Activated CD8-positive, alpha-beta T cell treated with anti-CD3 and anti-CD28 coated beads, Interleukin-2, amount 10 ng/mL, durations not matched to agents 7 days and 5 days (primary cell): ENCODE data around the gene PDGFD. TPM values are rescaled to one million over a fixed set of nuclear protein-coding genes. Genes with fewer than 3 reads are reported as not detected.

Experiments
- ATAC-seq: fragments of 150-1000 bp; cut with Tn5 transposase; one replicate; pipeline ENCODE4 v1.10.0; 2021; ENCODE audit warnings: moderate library complexity
- CTCF ChIA-PET: fragments of 350-600 bp; sonication (Branson Sonifier 250); formaldehyde crosslinking; loops from one replicate; lab custom pipeline; 2021; ENCODE audit warnings: antibody characterized with exemption; lab: Charles Lee
- POLR2A ChIA-PET: fragments of 350-600 bp; sonication (Branson Sonifier 250); formaldehyde crosslinking; loops from one replicate; lab custom pipeline; 2021; ENCODE audit warnings: antibody characterized with exemption; lab: Charles Lee
- DNase-seq: peaks from one replicate; pipeline ENCODE4 v3.0.0-alpha.2; 2020
- H3K27ac Mint-ChIP-seq: one replicate; pipeline ENCODE4 v1.8.0; 2021; ENCODE audit warnings: mild to moderate bottlenecking, mixed read lengths
- H3K27me3 Mint-ChIP-seq: one replicate; pipeline ENCODE4 v1.8.0; 2021; ENCODE audit warnings: low read depth, mixed read lengths
- H3K36me3 Mint-ChIP-seq: one replicate; pipeline ENCODE4 v1.8.0; 2021; ENCODE audit warnings: low read depth, mixed read lengths
- H3K4me1 Mint-ChIP-seq: one replicate; pipeline ENCODE4 v1.8.0; 2021; ENCODE audit warnings: low read depth, mixed read lengths
- H3K4me3 Mint-ChIP-seq: one replicate; pipeline ENCODE4 v1.8.0; 2021; ENCODE audit warnings: mild to moderate bottlenecking, mixed read lengths
- H3K9me3 Mint-ChIP-seq: one replicate; pipeline ENCODE4 v1.8.0; 2022; ENCODE audit warnings: mixed read lengths; ENCODE audit not compliant: insufficient read depth
- total RNA-seq, 2 experiments: library from RNA; stranded (reverse); gene quantifications; one replicate each; pipeline ENCODE4 v1.2.3, GENCODE V29; 2021

Gene PDGFD
- total RNA-seq: under 1 TPM in 1 of 2 experiments, not detected in 1; 0.08 TPM

DNA sequence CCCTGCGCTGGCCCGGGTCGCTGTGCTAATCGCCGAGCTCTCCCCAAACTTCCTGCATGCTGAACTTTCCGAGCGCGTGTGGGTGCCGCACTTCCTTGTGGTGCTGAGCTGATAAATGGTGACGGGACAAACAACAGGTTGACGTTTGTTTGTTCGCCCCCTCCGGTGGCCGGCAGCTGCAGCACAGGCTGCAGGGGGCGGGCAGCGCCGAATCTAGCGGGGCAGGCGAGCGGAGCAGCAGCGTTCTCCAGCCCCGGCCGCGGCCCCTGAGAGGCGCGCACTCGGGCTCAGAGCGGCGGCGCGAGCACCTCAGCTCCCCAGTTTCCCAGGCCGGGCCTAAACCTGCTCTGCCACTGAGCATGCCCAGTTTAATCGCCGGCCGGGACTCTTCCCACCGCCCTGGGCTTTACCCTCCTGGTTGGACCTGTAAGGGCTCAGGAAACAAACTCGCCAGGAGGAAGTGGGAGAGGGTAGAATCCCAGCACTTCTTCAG lies at the start of gene PDGFD:
PDGFD (minus strand) TSS at position 120 of the 493 bp plus-strand sequence.
- peak; percentile 27 for DNase-seq
- Mint-ChIP-seq H3K27ac (no peak within 1 kb of the TSS), H3K4me3 (peak within 1 kb of the TSS; percentile 42), H3K4me1 (peaks cover 5% of the 10 kb centered on the region), H3K36me3 (no peaks in the 10 kb centered on the region), H3K9me3 (no peaks in the 10 kb centered on the region), H3K27me3 (peaks cover 28% of the 10 kb centered on the region)
- POLR2A ChIA-PET: interaction anchor here (0.6 kb wide), 1 partner anchor 59 kb away, joined by 3 read pairs; no protein-coding TSS in a partner anchor
- CTCF ChIA-PET: no interaction called here
- peak; percentile 90 for ATAC-seq

DNA sequence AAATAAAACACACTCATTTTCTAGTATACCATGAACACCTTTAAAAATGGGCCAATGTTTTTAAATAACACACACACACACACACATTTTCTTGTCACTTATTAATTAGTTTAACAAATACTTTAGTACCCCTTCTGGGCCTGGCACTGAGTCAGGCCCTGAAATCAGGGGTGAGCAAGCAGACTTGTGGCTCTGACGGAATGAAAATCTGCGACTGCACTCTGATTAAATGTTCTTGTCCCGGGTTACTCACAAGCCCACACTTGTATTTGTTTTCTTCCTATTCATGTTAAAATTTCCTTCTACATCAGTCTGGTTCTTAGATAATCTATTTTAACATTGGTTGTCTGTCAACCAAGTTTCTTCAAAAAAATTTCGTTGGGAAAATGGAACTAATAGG lies 43.0 kb upstream of the PDGFD start:
- no peaks in the 10 kb centered on the region for H3K27me3 Mint-ChIP-seq

GRCh38 chr11:104205838-104206237 lies 41.9 kb upstream of the PDGFD start:
- CTCF ChIA-PET: no interaction called here
- no peaks in the 10 kb centered on the region for H3K4me1 Mint-ChIP-seq
- POLR2A ChIA-PET: no interaction called here
- no peaks in the 10 kb centered on the region for H3K36me3 Mint-ChIP-seq
- H3K27me3 Mint-ChIP-seq: no peaks in the 10 kb centered on the region
- H3K27ac Mint-ChIP-seq: no peak overlapping the region
- ATAC-seq (no peak), DNase-seq (no peak)
- H3K9me3 Mint-ChIP-seq: no peaks in the 10 kb centered on the region
- no peak overlapping the region for H3K4me3 Mint-ChIP-seq

More for the DNA sequence above, 43.0 kb upstream of the PDGFD start:
- no peak overlapping the region for H3K4me3 Mint-ChIP-seq
- no peaks in the 10 kb centered on the region for H3K4me1 Mint-ChIP-seq
- H3K9me3 Mint-ChIP-seq: no peaks in the 10 kb centered on the region
- H3K36me3 Mint-ChIP-seq: no peaks in the 10 kb centered on the region
- DNase-seq (no peak), ATAC-seq (no peak)
- CTCF ChIA-PET: no interaction called here
- POLR2A ChIA-PET: no interaction called here
- H3K27ac Mint-ChIP-seq: no peak overlapping the region

- Mint-ChIP-seq H3K27ac (no peak overlapping the region), H3K4me3 (no peak overlapping the region), H3K9me3 (no peaks in the 10 kb centered on the region), H3K27me3 (no peaks in the 10 kb centered on the region), H3K36me3 (no peaks in the 10 kb centered on the region), H3K4me1 (no peaks in the 10 kb centered on the region)
- ATAC-seq: no peak
- ChIA-PET CTCF (no interaction called here), POLR2A (no interaction called here)
- DNase-seq: no peak
Observed at GRCh38 chr11:104200688-104201087, 36.7 kb upstream of the PDGFD start.

DNA sequence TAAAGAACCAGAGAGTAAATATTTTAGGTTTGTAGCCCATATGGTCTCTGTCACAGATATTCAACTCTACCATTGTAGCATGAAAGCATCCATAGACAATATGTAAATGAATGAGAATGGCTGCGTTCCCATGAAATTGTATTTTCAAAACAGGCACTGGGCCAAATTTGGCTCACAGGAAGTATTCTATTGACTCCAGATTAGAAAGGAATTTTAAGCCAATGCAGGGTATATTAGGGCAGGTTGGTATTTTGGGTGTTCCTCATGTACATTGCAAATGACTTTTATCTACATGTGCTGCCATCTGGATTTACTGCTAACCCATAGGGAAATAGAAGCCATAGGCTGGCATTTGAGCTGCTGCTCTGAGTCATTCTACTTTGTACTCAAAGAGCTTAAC lies 35.1 kb upstream of the PDGFD start:
- CTCF ChIA-PET: no interaction called here
- H3K36me3 Mint-ChIP-seq: no peaks in the 10 kb centered on the region
- no peaks in the 10 kb centered on the region for H3K9me3 Mint-ChIP-seq
- no peak overlapping the region for H3K4me3 Mint-ChIP-seq
- H3K27me3 Mint-ChIP-seq: no peaks in the 10 kb centered on the region
- no peak overlapping the region for H3K27ac Mint-ChIP-seq
- DNase-seq (no peak), ATAC-seq (no peak)
- POLR2A ChIA-PET: no interaction called here
- no peaks in the 10 kb centered on the region for H3K4me1 Mint-ChIP-seq

GRCh38 chr11:104198576-104198975 lies 34.6 kb upstream of the PDGFD start:
- ChIA-PET CTCF (no interaction called here), POLR2A (no interaction called here)
- Mint-ChIP-seq H3K4me3 (no peak overlapping the region), H3K36me3 (no peaks in the 10 kb centered on the region), H3K27me3 (no peaks in the 10 kb centered on the region), H3K4me1 (no peaks in the 10 kb centered on the region), H3K9me3 (no peaks in the 10 kb centered on the region), H3K27ac (no peak overlapping the region)
- no peak for DNase-seq
- no peak for ATAC-seq

DNA sequence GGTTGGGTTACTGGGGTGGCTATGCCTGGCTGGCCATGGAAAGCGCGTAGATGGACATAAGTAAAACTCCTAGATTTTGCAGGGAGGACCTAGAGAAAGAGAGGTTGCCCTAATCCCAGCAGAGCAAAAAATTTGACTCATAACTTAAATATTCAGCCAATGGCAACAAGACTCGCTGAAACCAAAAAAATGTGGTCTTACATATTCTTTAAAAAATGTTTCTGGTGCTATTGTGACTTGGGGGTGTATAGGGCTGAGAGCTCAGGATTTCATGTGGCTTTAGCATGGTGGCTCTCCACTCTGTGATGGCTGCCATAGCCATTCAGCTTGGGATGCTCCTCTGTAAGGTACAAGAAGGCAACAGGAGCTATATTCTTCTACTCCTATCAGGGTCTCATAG lies 27.2 kb upstream of the PDGFD start:
- Mint-ChIP-seq H3K4me1 (no peaks in the 10 kb centered on the region), H3K4me3 (no peak overlapping the region), H3K36me3 (no peaks in the 10 kb centered on the region), H3K9me3 (no peaks in the 10 kb centered on the region), H3K27me3 (no peaks in the 10 kb centered on the region), H3K27ac (no peak overlapping the region)
- CTCF ChIA-PET: no interaction called here
- POLR2A ChIA-PET: no interaction called here
- DNase-seq (no peak), ATAC-seq (no peak)

GRCh38 chr11:104183593-104183992 lies 19.6 kb upstream of the PDGFD start:
- Mint-ChIP-seq H3K27me3 (no peaks in the 10 kb centered on the region), H3K27ac (no peak overlapping the region), H3K9me3 (no peaks in the 10 kb centered on the region), H3K4me1 (no peaks in the 10 kb centered on the region), H3K36me3 (no peaks in the 10 kb centered on the region), H3K4me3 (no peak overlapping the region)
- no peak for ATAC-seq
- ChIA-PET CTCF (no interaction called here), POLR2A (no interaction called here)
- DNase-seq: no peak

DNA sequence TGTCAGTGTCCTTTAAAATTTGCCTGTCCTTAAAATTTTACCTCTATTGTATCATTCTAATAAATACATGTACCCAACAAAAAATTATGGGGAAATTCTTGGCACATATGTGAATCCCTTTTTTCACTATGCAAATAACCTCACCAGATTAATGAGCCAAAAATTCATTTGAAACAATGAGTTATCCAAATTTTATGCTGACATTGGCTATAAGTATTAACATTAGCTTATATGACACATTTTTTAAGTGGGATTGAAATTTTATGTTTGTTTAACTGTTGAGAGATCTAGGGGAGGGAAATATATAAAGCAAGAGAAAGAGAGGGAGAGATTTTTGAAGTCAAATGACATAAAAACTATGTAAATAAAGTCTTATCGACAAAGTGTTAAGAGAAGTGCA lies 11.8 kb upstream of the PDGFD start:
- no peaks in the 10 kb centered on the region for H3K4me1 Mint-ChIP-seq
- ChIA-PET POLR2A (no interaction called here), CTCF (no interaction called here)
- ATAC-seq: no peak
- H3K27me3 Mint-ChIP-seq: no peaks in the 10 kb centered on the region
- no peak overlapping the region for H3K27ac Mint-ChIP-seq
- DNase-seq: no peak
- H3K4me3 Mint-ChIP-seq: no peak overlapping the region
- H3K9me3 Mint-ChIP-seq: no peaks in the 10 kb centered on the region
- H3K36me3 Mint-ChIP-seq: no peaks in the 10 kb centered on the region

DNA sequence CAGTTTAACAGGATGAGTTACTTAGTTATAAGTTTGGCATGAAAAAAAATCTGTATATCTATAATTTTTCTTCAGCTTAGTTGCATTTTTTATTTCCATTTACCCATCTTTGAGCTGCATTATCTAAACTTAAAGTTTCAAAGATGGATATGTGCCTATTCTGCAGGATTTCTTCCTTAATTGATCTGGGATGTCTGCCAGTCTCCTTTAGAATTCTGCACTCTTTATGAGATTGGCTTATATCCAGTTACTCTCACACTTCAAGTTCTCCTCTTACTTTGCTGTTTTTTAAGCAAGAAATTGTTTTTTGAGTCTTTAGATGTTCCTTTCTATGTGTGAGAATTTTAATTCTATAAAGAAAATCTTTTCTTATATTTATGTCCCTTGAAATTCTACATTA lies 5.1 kb upstream of the PDGFD start:
- CTCF ChIA-PET: no interaction called here
- Mint-ChIP-seq H3K4me1 (no peaks in the 10 kb centered on the region), H3K27ac (no peak overlapping the region), H3K36me3 (no peaks in the 10 kb centered on the region), H3K9me3 (no peaks in the 10 kb centered on the region), H3K4me3 (no peak overlapping the region), H3K27me3 (peaks cover 11% of the 10 kb centered on the region)
- POLR2A ChIA-PET: no interaction called here
- DNase-seq (no peak), ATAC-seq (no peak)

GRCh38 chr11:104165014-104165413 lies 1.1 kb upstream of the PDGFD start:
- Mint-ChIP-seq H3K27ac (no peak overlapping the region), H3K9me3 (no peaks in the 10 kb centered on the region), H3K36me3 (no peaks in the 10 kb centered on the region), H3K4me1 (peaks cover 5% of the 10 kb centered on the region), H3K27me3 (peaks cover 28% of the 10 kb centered on the region), H3K4me3 (no peak overlapping the region)
- no peak for DNase-seq
- ChIA-PET CTCF (no interaction called here), POLR2A (no interaction called here)
- no peak for ATAC-seq

GRCh38 chr11:104163100-104164027 lies 583 bp downstream of the PDGFD start:
- ChIA-PET POLR2A (interaction anchor here (0.6 kb wide), 1 partner anchor 58 kb away, joined by 3 read pairs; no protein-coding TSS in a partner anchor), CTCF (no interaction called here)
- peaks cover 28% of the 10 kb centered on the region for H3K27me3 Mint-ChIP-seq
- no peak overlapping the region for H3K27ac Mint-ChIP-seq
- H3K4me1 Mint-ChIP-seq: peaks cover 5% of the 10 kb centered on the region
- H3K9me3 Mint-ChIP-seq: no peaks in the 10 kb centered on the region
- no peaks in the 10 kb centered on the region for H3K36me3 Mint-ChIP-seq
- DNase-seq (no peak), ATAC-seq (no peak)
- H3K4me3 Mint-ChIP-seq: peak overlapping the region; percentile 42
